Fibroblast of the aortic adventitia (primary cell): ENCODE measurements around the gene HAND1. TPM values are rescaled to one million over a fixed set of nuclear protein-coding genes. Genes with fewer than 3 reads are reported as not detected.
A peak's percentile ranks its signal among the peaks of the same experiment; 100 is the strongest.

Experiments
- DNase-seq: peaks from one replicate; pipeline ENCODE4 v3.0.0-alpha.2; 2010; ENCODE audit warnings: low read depth
- H3K4me3 ChIP-seq: 2 replicates; pipeline ENCODE4 v1.5.1; 2011; ENCODE audit warnings: low read depth, mild to moderate bottlenecking, control low read depth, low read length, moderate library complexity
- CTCF ChIP-seq: IDR thresholded peaks from 2 replicates; pipeline ENCODE4 v1.5.1; 2011; ENCODE audit warnings: mild to moderate bottlenecking, low read length, control low read depth, inconsistent platforms; ENCODE audit not compliant: insufficient read depth
- total RNA-seq: library from RNA; depleted of rRNA; stranded (reverse); fragments of >200 nt; gene quantifications from 2 replicates; pipeline ENCODE4 v1.2.3, GENCODE V29; 2012; ENCODE audit warnings: low replicate concordance

HAND1 gene
- total RNA-seq, 1 donor, result not detected

- no peak for TF ChIP-seq CTCF
- no peak for DNase-seq
- H3K4me3 ChIP-seq, result no peak overlapping the region
These were observed 5.0 kb downstream of the HAND1 start for GRCh38 chr5:154472871-154473580.

DNA sequence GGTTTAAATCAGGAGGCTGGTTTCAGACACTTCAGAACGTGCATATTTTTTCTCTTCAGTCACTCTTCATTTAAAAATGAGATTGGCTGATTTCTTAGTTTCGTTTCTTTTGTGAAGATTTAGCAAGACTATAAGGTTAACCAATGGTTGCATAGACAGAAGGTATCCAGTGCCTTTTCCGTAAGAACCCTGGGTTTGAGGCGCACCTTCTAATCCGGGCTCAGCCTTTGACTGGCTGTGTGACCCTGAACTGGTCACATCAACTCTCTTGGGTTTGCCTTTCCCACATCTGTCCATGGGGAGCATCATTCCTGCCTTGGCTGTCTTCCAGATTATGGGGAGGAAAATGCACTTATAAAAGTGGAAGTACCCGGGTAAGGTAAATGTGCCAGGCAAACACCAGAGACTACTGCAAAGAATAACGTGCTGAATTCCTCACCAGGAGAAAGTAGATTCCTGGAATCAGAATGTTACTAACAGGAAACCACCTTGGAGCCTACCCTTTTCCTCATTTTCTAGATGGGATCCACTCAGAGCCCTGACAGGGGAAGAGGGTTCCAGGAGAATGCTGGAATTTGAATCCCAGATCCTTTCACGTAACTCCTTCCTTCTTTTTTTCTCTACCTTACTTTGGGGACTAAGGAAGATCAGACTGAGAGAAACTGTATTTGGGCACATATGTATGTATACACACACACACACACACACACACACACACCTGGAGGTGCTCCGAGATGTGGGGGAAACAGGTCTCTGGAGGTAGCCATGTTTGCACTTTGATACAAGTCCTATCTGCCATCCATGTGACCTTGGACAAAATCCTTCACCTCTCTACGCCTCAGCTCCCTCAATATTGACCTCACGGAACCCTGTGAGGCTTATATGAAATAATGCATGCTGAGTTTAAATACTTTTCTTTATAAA lies 6.8 kb downstream of the HAND1 start:
- no peak for DNase-seq
- no peak for TF ChIP-seq CTCF
- no peak overlapping the region for H3K4me3 ChIP-seq

DNA sequence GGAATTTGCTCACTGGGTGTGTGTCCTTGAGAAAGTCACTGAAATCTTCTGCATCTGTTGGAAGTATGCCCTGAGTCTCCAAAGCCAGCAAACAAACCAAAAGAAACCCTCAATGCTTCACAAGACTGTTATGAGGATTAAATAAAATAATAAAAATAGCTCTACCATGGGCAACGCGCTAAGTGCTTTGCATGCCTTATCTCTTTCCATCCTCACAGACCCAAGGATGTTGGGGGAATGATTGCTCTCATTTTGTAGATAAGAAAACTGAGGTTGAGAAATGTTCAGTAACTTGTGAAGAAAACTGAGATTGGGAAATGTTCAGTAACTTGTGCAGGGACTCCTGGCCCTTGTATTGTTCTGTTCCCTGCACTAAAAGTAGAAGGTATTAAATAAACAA lies 7.9 kb downstream of the HAND1 start:
- no peak overlapping the region for H3K4me3 ChIP-seq
- no peak for TF ChIP-seq CTCF
- DNase-seq, result peak; percentile 29

- DNase-seq, result peak; percentile 72
- H3K4me3 ChIP-seq, result no peak overlapping the region
- peak; percentile 90 for TF ChIP-seq CTCF
These were observed 10.2 kb downstream of the HAND1 start for GRCh38 chr5:154467655-154468354.

GRCh38 chr5:154466671-154467070 lies 11.4 kb downstream of the HAND1 start:
- H3K4me3 ChIP-seq, result no peak overlapping the region
- TF ChIP-seq CTCF, result no peak
- DNase-seq, result no peak

DNA sequence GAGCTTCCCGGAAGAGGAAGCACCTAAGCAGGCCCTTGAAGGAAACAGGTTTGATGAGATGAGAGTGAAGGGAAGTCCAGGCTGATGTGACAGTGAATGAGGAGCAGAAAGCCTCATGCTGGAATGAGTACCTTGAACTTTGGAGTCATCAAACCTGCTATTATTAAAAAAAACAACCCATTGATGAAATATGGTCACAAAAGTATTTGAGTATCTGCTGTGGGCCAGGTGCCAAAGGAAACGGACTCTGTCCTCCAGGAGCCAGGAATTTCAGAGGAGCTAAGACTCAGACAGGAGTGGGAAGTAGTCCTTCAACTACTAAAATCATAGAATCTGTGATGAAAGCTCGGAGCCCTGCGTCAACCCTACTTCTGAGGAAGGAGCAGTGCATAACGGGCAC lies 11.9 kb downstream of the HAND1 start:
- DNase-seq, result no peak
- H3K4me3 ChIP-seq, result no peak overlapping the region
- TF ChIP-seq CTCF, result no peak
